Measurements from ENCODE around the gene JAKMIP1. TPM values are rescaled to one million over a fixed set of nuclear protein-coding genes. Genes with fewer than 3 reads are reported as not detected.

Gene JAKMIP1
- total RNA-seq, 1 experiment from 2014 or later, result not detected

GRCh38 chr4:6010789-6011188 is 189.6 kb downstream of the JAKMIP1 start:
- no peaks in the 10 kb centered on the region for H3K4me1 Mint-ChIP-seq (ENCODE audit: low read depth, unreplicated experiment)
- H3K27me3 ChIP-seq (replicated peaks; ENCODE audit: control insufficient read depth, insufficient read depth, low read length), result no peaks in the 10 kb centered on the region
- peaks cover 6% of the 10 kb centered on the region for H3K9me3 Mint-ChIP-seq (ENCODE audit: unreplicated experiment)
- H3K36me3 ChIP-seq (ENCODE audit: control insufficient read depth, insufficient read depth, low read length), result no peaks in the 10 kb centered on the region
- intact Hi-C loops (cut with micrococcal nuclease; ENCODE audit: unreplicated experiment), result no loop called here
- H3K27me3 Mint-ChIP-seq (ENCODE audit: insufficient read depth, unreplicated experiment), result peaks cover 10% of the 10 kb centered on the region
- TF ChIP-seq CTCF (IDR thresholded peaks at IDR 0.05; ENCODE audit: insufficient read depth in 1 of 2, low read depth in 1 of 2, low read length in 1 of 2, severe bottlenecking in 1 of 2, unreplicated experiment in 1 of 2), result no peak
- no peak for DNase-seq
- H3K4me1 ChIP-seq, result no peaks in the 10 kb centered on the region
- no peak overlapping the region for H3K4me3 ChIP-seq (ENCODE audit: low read depth, low read length)
- no TSS peak for BruUV-seq (replicated peaks)
- H3K9me3 ChIP-seq, result no peaks in the 10 kb centered on the region
- H3K27ac Mint-ChIP-seq (ENCODE audit: unreplicated experiment), result no peak overlapping the region
- no peaks in the 10 kb centered on the region for H3K36me3 Mint-ChIP-seq (ENCODE audit: insufficient read depth, unreplicated experiment)
- ChIA-PET POLR2A (no interaction called here), CTCF (no interaction called here)
- no peak overlapping the region for H3K4me3 Mint-ChIP-seq (ENCODE audit: unreplicated experiment)

GRCh38 chr4:6009452-6009851 is 190.9 kb downstream of the JAKMIP1 start:
- Mint-ChIP-seq H3K4me1 (ENCODE audit: low read depth, unreplicated experiment) (no peaks in the 10 kb centered on the region), H3K4me3 (ENCODE audit: unreplicated experiment) (no peak overlapping the region), H3K36me3 (ENCODE audit: insufficient read depth, unreplicated experiment) (no peaks in the 10 kb centered on the region), H3K9me3 (ENCODE audit: unreplicated experiment) (peaks cover 6% of the 10 kb centered on the region), H3K27ac (ENCODE audit: unreplicated experiment) (no peak overlapping the region), H3K27me3 (ENCODE audit: insufficient read depth, unreplicated experiment) (peaks cover 10% of the 10 kb centered on the region)
- BruUV-seq (replicated peaks), result no TSS peak
- no peak for DNase-seq
- no peak for TF ChIP-seq CTCF (IDR thresholded peaks at IDR 0.05; ENCODE audit: insufficient read depth in 1 of 2, low read depth in 1 of 2, low read length in 1 of 2, severe bottlenecking in 1 of 2, unreplicated experiment in 1 of 2)
- no peaks in the 10 kb centered on the region for H3K4me1 ChIP-seq
- intact Hi-C loops (cut with micrococcal nuclease; ENCODE audit: unreplicated experiment), result no loop called here
- no peaks in the 10 kb centered on the region for H3K36me3 ChIP-seq (ENCODE audit: control insufficient read depth, insufficient read depth, low read length)
- no peaks in the 10 kb centered on the region for H3K27me3 ChIP-seq (replicated peaks; ENCODE audit: control insufficient read depth, insufficient read depth, low read length)
- no peaks in the 10 kb centered on the region for H3K9me3 ChIP-seq
- no peak overlapping the region for H3K4me3 ChIP-seq (ENCODE audit: low read depth, low read length)
- CTCF ChIA-PET, result no interaction called here
- POLR2A ChIA-PET, result no interaction called here

- Mint-ChIP-seq H3K4me3 (ENCODE audit: unreplicated experiment) (no peak overlapping the region), H3K27me3 (ENCODE audit: insufficient read depth, unreplicated experiment) (peaks cover 10% of the 10 kb centered on the region), H3K27ac (ENCODE audit: unreplicated experiment) (no peak overlapping the region), H3K36me3 (ENCODE audit: insufficient read depth, unreplicated experiment) (no peaks in the 10 kb centered on the region), H3K4me1 (ENCODE audit: low read depth, unreplicated experiment) (no peaks in the 10 kb centered on the region), H3K9me3 (ENCODE audit: unreplicated experiment) (peaks cover 6% of the 10 kb centered on the region)
- ChIA-PET POLR2A (no interaction called here), CTCF (no interaction called here)
- no TSS peak for BruUV-seq (replicated peaks)
- DNase-seq, result no peak
- no peaks in the 10 kb centered on the region for H3K9me3 ChIP-seq
- H3K36me3 ChIP-seq (ENCODE audit: control insufficient read depth, insufficient read depth, low read length), result no peaks in the 10 kb centered on the region
- TF ChIP-seq CTCF (IDR thresholded peaks at IDR 0.05; ENCODE audit: insufficient read depth in 1 of 2, low read depth in 1 of 2, low read length in 1 of 2, severe bottlenecking in 1 of 2, unreplicated experiment in 1 of 2), result no peak
- no peaks in the 10 kb centered on the region for H3K4me1 ChIP-seq
- intact Hi-C loops (cut with micrococcal nuclease; ENCODE audit: unreplicated experiment), result no loop called here
- no peak overlapping the region for H3K4me3 ChIP-seq (ENCODE audit: low read depth, low read length)
- H3K27me3 ChIP-seq (replicated peaks; ENCODE audit: control insufficient read depth, insufficient read depth, low read length), result no peaks in the 10 kb centered on the region
Observed at GRCh38 chr4:6008766-6009385, 191.5 kb downstream of the JAKMIP1 start.
